IMR-90 (cell line): Measurements from ENCODE around the gene GIT1. TPM values are rescaled to one million over a fixed set of nuclear protein-coding genes. Genes with fewer than 3 reads are reported as not detected.

ENCODE experiments used
- ATAC-seq: fragments of 200-7000 bp; cut with Tn5 transposase; 2 replicates; pipeline ENCODE4 v1.9.1; 2020; ENCODE audit warnings: low read depth, mild to moderate bottlenecking, moderate library complexity
- BruUV-seq: library from RNA; stranded (reverse); fragments of 400-500 nt; replicated peaks from 2 replicates; lab custom pipeline; 2021; lab: Mats Ljungman, UMichigan
- CTCF ChIA-PET: fragments of 300-600 bp; formaldehyde crosslinking; extraction: SDS; loops from one replicate; lab custom pipeline; 2021; ENCODE audit warnings: antibody characterized with exemption; lab: Yijun Ruan, JAX
- POLR2A ChIA-PET: fragments of 300-600 bp; sonication (Branson Sonifier 250); formaldehyde crosslinking; loops from one replicate; lab custom pipeline; 2022; ENCODE audit warnings: antibody characterized with exemption; ENCODE audit not compliant: unreplicated experiment; lab: Charles Lee
- DNase-seq: peaks from one replicate; pipeline ENCODE4 v3.0.0; 2013
- H2AFZ ChIP-seq: replicated peaks from 2 replicates; pipeline ENCODE3; 2013; ENCODE audit warnings: low read length, mild to moderate bottlenecking; ENCODE audit not compliant: poor library complexity
- H2AK5ac ChIP-seq: 2 replicates; pipeline ENCODE4 v1.6.1; 2013; ENCODE audit warnings: low read depth, low read length, inconsistent platforms
- H2AK9ac ChIP-seq: replicated peaks from 2 replicates; pipeline ENCODE3; 2013; ENCODE audit warnings: mild to moderate bottlenecking, low read depth, low read length, moderate library complexity; ENCODE audit not compliant: poor library complexity
- H2BK120ac ChIP-seq: 2 replicates; pipeline ENCODE4 v1.6.1; 2013; ENCODE audit warnings: low read depth, low read length, inconsistent platforms
- H2BK15ac ChIP-seq: 3 replicates; pipeline ENCODE4 v1.6.1; 2013; ENCODE audit warnings: low read depth, low read length, inconsistent platforms
- H2BK20ac ChIP-seq: 2 replicates; pipeline ENCODE4 v1.6.1; 2013; ENCODE audit warnings: low read depth, mild to moderate bottlenecking, inconsistent platforms, low read length, moderate library complexity
- H2BK5ac ChIP-seq: 2 replicates; pipeline ENCODE4 v1.6.1; 2013; ENCODE audit warnings: mild to moderate bottlenecking, low read depth, low read length, inconsistent platforms; ENCODE audit not compliant: poor library complexity, severe bottlenecking
- H3K14ac ChIP-seq: replicated peaks from 2 replicates; pipeline ENCODE4 v1.6.1; 2013; ENCODE audit warnings: low read depth, low read length, inconsistent platforms
- H3K18ac ChIP-seq: 2 replicates; pipeline ENCODE4 v1.6.1; 2013; ENCODE audit warnings: low read depth, low read length, control low read depth
- H3K23ac ChIP-seq: 2 replicates; pipeline ENCODE4 v1.6.1; 2013; ENCODE audit warnings: low read depth, low read length, inconsistent platforms
- H3K27ac ChIP-seq: 2 replicates; pipeline ENCODE4 v1.5.1; 2013; ENCODE audit warnings: mild to moderate bottlenecking, control low read depth, low read length; ENCODE audit not compliant: insufficient read depth
- H3K27me3 ChIP-seq: 2 replicates; pipeline ENCODE4 v1.6.1; 2013; ENCODE audit warnings: low read length; ENCODE audit not compliant: control insufficient read depth, insufficient read depth
- H3K36me3 ChIP-seq: 2 replicates; pipeline ENCODE4 v1.6.1; 2013; ENCODE audit warnings: low read length, mixed read lengths; ENCODE audit not compliant: control insufficient read depth, insufficient read depth
- H3K4ac ChIP-seq: 2 replicates; pipeline ENCODE4 v1.6.1; 2013; ENCODE audit warnings: low read depth, low read length, inconsistent platforms
- H3K4me1 ChIP-seq: 2 replicates; pipeline ENCODE4 v1.6.1; 2013; ENCODE audit warnings: low read length, mixed read lengths; ENCODE audit not compliant: control insufficient read depth, insufficient read depth
- H3K4me2 ChIP-seq: 2 replicates; pipeline ENCODE4 v1.6.1; 2013; ENCODE audit warnings: low read depth, mild to moderate bottlenecking, control low read depth, low read length, moderate library complexity
- H3K4me3 ChIP-seq: 2 replicates; pipeline ENCODE4 v1.5.1; 2013; ENCODE audit warnings: low read depth, mild to moderate bottlenecking, control low read depth, low read length, moderate library complexity; ENCODE audit not compliant: insufficient read depth
- H3K56ac ChIP-seq: 2 replicates; pipeline ENCODE4 v1.6.1; 2013; ENCODE audit warnings: low read length, inconsistent platforms; ENCODE audit not compliant: insufficient read depth; ENCODE audit errors: extremely low read depth
- H3K79me1 ChIP-seq, 2 experiments: 2 replicates each; pipeline ENCODE4 v1.6.1; 2013; ENCODE audit warnings: low read length in 2 of 2, inconsistent platforms in 1 of 2, low read depth in 1 of 2
- H3K9ac ChIP-seq: 2 replicates; pipeline ENCODE4 v1.6.1; 2013; ENCODE audit warnings: low read depth, low read length, control low read depth
- H3K9me1 ChIP-seq: 2 replicates; pipeline ENCODE4 v1.6.1; 2013; ENCODE audit warnings: low read length, inconsistent platforms; ENCODE audit not compliant: insufficient read depth
- H3K9me3 ChIP-seq: 2 replicates; pipeline ENCODE4 v1.6.1; 2013; ENCODE audit warnings: low read length; ENCODE audit not compliant: control insufficient read depth, insufficient read depth
- H4K20me1 ChIP-seq: 2 replicates; pipeline ENCODE4 v1.6.1; 2013; ENCODE audit warnings: low read length, inconsistent platforms; ENCODE audit not compliant: insufficient read depth
- H4K5ac ChIP-seq: 2 replicates; pipeline ENCODE4 v1.6.1; 2013; ENCODE audit warnings: mild to moderate bottlenecking, low read depth, low read length, control low read depth
- H4K8ac ChIP-seq, 2 experiments: 2 replicates each; pipeline ENCODE4 v1.6.1; 2013; ENCODE audit warnings: low read depth in 2 of 2, low read length in 2 of 2, control low read depth in 1 of 2, inconsistent platforms in 1 of 2
- H4K91ac ChIP-seq: 2 replicates; pipeline ENCODE4 v1.6.1; 2013; ENCODE audit warnings: low read depth, low read length, inconsistent platforms; ENCODE audit not compliant: insufficient read depth
- CHD1 ChIP-seq: IDR thresholded peaks from 2 replicates; pipeline ENCODE4 v1.6.1; 2012; ENCODE audit warnings: low read depth, low read length, improper control_type of control experiment
- NFE2L2 ChIP-seq: fragments of 150-350 bp; IDR thresholded peaks from 2 replicates; pipeline ENCODE4 v1.6.1; 2016; ENCODE audit warnings: low read depth, mild to moderate bottlenecking, low read length
- dilution Hi-C: fragments of 300-500 bp; cut with HindIII; formaldehyde crosslinking; loops from one replicate; pipeline ENCODE4 v1.14.3; 2018; ENCODE audit warnings: low sequenced_read_pairs; ENCODE audit not compliant: unreplicated experiment
- in situ Hi-C: fragments of 300-500 bp; cut with MboI; formaldehyde crosslinking; loops from 3 replicates; pipeline ENCODE4 v1.14.3; 2019; ENCODE audit warnings: low sequenced_read_pairs, inconsistent platforms, mixed read lengths
- intact Hi-C: fragments of 100-400 bp; cut with micrococcal nuclease; formaldehyde crosslinking; loops from 2 replicates; pipeline ENCODE4 v1.10.0; 2022
- polyA plus RNA-seq, 3 experiments: library from polyadenylated mRNA; depleted of rRNA; stranded (reverse); fragments of >200 nt; gene quantifications; 2 replicates each; pipeline ENCODE4 v1.2.3, GENCODE V29; 2012; ENCODE audit warnings: low replicate concordance in 1 of 3
- total RNA-seq: library from RNA; depleted of rRNA; stranded (reverse); fragments of >200 nt; gene quantifications from 2 replicates; pipeline ENCODE4 v1.2.3, GENCODE V29; 2012

GIT1 gene
- total and polyA plus RNA-seq, 2 of the 4 experiments (the other 2 are of a cell fraction) = 14.2 to 34.2 TPM

DNA sequence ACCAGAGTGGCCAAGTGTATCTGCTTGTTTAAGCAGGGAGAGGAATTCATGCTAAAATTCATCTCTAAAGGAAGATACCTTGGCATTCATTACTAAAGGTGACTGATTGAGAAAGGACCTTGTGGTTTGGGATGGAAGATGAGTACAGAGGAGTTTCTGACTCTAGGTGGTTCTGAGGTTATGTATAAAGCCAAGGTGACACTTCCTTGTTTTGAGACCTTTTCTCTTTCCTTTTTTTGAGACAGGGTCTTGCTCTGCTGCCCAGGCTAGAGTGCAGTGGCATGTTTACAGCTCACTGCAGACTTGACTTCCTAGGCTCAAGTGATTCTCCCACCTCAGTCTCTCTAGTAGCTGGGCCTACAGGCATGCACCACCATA lies 31.7 kb downstream of the GIT1 start:
- H2BK20ac ChIP-seq = no peak overlapping the region
- BruUV-seq = no TSS peak
- no peak overlapping the region for H2BK15ac ChIP-seq
- H2AK5ac ChIP-seq = no peak overlapping the region
- no peak overlapping the region for H3K14ac ChIP-seq
- TF ChIP-seq NFE2L2 = no peak
- TF ChIP-seq CHD1 = no peak
- no peak overlapping the region for H3K4ac ChIP-seq
- no peak overlapping the region for H4K5ac ChIP-seq
- H2AK9ac ChIP-seq = no peak overlapping the region
- H3K4me3 ChIP-seq = no peak overlapping the region
- no peak overlapping the region for H3K4me2 ChIP-seq
- H3K4me1 ChIP-seq = peaks cover 1% of the 10 kb centered on the region
- no peak overlapping the region for H3K23ac ChIP-seq
- no peak overlapping the region for H2BK120ac ChIP-seq
- in situ Hi-C loops = no loop called here
- H3K27me3 ChIP-seq = no peaks in the 10 kb centered on the region
- DNase-seq = no peak
- H3K79me1 ChIP-seq = no peaks in the 10 kb centered on the region
- no peak overlapping the region for H3K9ac ChIP-seq
- no peak overlapping the region for H3K56ac ChIP-seq
- H3K9me3 ChIP-seq = no peaks in the 10 kb centered on the region
- H3K27ac ChIP-seq = no peak overlapping the region
- no peak overlapping the region for H2AFZ ChIP-seq
- H2BK5ac ChIP-seq = no peak overlapping the region
- peaks cover 5% of the 10 kb centered on the region; the same call in 1 of the 2 replicates for H3K36me3 ChIP-seq
- H4K8ac ChIP-seq = no peak overlapping the region
- no peaks in the 10 kb centered on the region; the same call in 1 of the 2 replicates for H4K20me1 ChIP-seq
- ChIA-PET CTCF (no interaction called here), POLR2A (interaction anchor here (0.7 kb wide), 1 partner anchor 12 kb away, joined by 3 read pairs; no protein-coding TSS in a partner anchor)
- dilution Hi-C loops = no loop called here
- no peaks in the 10 kb centered on the region for H3K9me1 ChIP-seq
- H4K91ac ChIP-seq = no peak overlapping the region
- intact Hi-C loops = no loop called here
- ATAC-seq = no peak
- H3K18ac ChIP-seq = no peak overlapping the region
